Body of pancreas (tissue), 4 donors: ENCODE results near the gene PTPRD. TPM values are rescaled to one million over a fixed set of nuclear protein-coding genes. Genes with fewer than 3 reads are reported as not detected.

ENCODE experiments used
- ATAC-seq: fragments of 150-250 bp; one replicate; pipeline ENCODE4 v1.9.1; 2016
- DNase-seq, 4 donors: peaks; one replicate each; pipeline ENCODE4 v3.0.0-alpha.2; 2019
- H3K27ac ChIP-seq, 4 donors: fragments of 200-600 bp; sonication (generic); 1 replicate in 3 of 4; 2 replicates in 1 of 4; pipeline versions ENCODE4 v1.5.1 to v1.6.1; 2016 to 2019; ENCODE audit warnings: mild to moderate bottlenecking in 1 of 4, mixed read lengths in 1 of 4, moderate library complexity in 1 of 4
- H3K27me3 ChIP-seq, 2 donors: fragments of 200-600 bp; sonication (generic); one replicate each; pipeline ENCODE4 v1.6.0; 2016; ENCODE audit warnings: mild to moderate bottlenecking in 1 of 2
- H3K36me3 ChIP-seq, 2 donors: fragments of 200-600 bp; sonication (generic); replicated peaks in 1 of 2; 2 replicates each; pipeline ENCODE4 v1.5.1; 2016; ENCODE audit warnings: low read depth in 2 of 2; ENCODE audit not compliant: insufficient read depth in 1 of 2
- H3K4me1 ChIP-seq: fragments of 200-600 bp; sonication (generic); one replicate; pipeline ENCODE4 v1.6.0; 2016
- H3K4me3 ChIP-seq, 2 donors: fragments of 200-600 bp; sonication (generic); 1 replicate in 1 of 2; 2 replicates in 1 of 2; pipeline ENCODE4 v1.5.1; 2016 to 2019
- H3K9me3 ChIP-seq, 3 donors: fragments of 200-600 bp; sonication (generic); 1 replicate in 2 of 3; 2 replicates in 1 of 3; pipeline ENCODE4 v1.5.1; 2016
- POLR2A ChIP-seq, 3 donors: fragments of 450-650 bp; IDR thresholded peaks; one replicate each; pipeline ENCODE4 v1.6.1; 2016; ENCODE audit warnings: antibody characterized with exemption in 3 of 3, mild to moderate bottlenecking in 2 of 3
- WGBS, 2 donors: methylation state at CpG; one replicate each; pipeline ENCODE4 v1.1.5; 2017; 5-methylcytosine and 5-hydroxymethylcytosine counted together
- intact Hi-C: fragments of 100-400 bp; cut with DNase I; formaldehyde crosslinking; loops from one replicate; pipeline ENCODE4 v1.15.1; 2023
- total RNA-seq, 2 donors: library from RNA; depleted of rRNA; stranded (reverse); fragments of >200 nt; gene quantifications; one replicate each; pipeline ENCODE4 v1.1.0, GENCODE V29; 2016
- TF ChIP-seq, protein P1 (sequence below), 7 experiments: fragments of 450-650 bp in 4 of 7; fragments of 200-600 bp in 3 of 7; sonication (generic) in 3 of 7; IDR thresholded peaks; one replicate each; pipeline ENCODE4 v1.5.1; 2016 to 2019; ENCODE audit warnings: antibody characterized with exemption in 7 of 7

PTPRD gene
- total RNA-seq, 2 donors from 2014 or later, result 4.3 to 4.9 TPM

DNA sequence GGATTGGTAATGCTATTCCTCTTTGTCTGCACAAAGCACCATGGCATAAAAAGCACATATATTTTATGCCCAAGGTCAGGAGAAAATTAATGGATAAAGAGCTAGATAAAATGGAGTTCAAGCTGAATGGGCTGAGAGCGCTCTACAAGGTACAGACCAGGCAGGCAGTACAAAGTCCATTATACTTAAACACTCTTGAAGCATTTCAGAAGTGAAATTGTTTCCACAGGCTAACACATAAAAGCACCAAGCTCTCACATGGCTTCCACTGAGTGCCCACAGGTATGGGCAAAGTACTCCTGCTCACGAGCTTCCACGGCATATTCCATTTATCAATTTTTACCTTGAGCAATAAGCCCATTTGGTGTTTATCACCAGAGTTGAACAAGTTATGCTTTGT, 2042.0 kb downstream of the PTPRD start:
- DNase-seq (no peak), ATAC-seq (no peak)
- TF ChIP-seq, protein P1, sequence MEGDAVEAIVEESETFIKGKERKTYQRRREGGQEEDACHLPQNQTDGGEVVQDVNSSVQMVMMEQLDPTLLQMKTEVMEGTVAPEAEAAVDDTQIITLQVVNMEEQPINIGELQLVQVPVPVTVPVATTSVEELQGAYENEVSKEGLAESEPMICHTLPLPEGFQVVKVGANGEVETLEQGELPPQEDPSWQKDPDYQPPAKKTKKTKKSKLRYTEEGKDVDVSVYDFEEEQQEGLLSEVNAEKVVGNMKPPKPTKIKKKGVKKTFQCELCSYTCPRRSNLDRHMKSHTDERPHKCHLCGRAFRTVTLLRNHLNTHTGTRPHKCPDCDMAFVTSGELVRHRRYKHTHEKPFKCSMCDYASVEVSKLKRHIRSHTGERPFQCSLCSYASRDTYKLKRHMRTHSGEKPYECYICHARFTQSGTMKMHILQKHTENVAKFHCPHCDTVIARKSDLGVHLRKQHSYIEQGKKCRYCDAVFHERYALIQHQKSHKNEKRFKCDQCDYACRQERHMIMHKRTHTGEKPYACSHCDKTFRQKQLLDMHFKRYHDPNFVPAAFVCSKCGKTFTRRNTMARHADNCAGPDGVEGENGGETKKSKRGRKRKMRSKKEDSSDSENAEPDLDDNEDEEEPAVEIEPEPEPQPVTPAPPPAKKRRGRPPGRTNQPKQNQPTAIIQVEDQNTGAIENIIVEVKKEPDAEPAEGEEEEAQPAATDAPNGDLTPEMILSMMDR (IDR thresholded peaks at IDR 0.05), result no peak
- no peak for TF ChIP-seq POLR2A (IDR thresholded peaks at IDR 0.05)
- H3K36me3 ChIP-seq, result no peaks in the 10 kb centered on the region
- H3K27ac ChIP-seq, result no peak overlapping the region
- H3K27me3 ChIP-seq, result no peaks in the 10 kb centered on the region
- no peak overlapping the region for H3K4me3 ChIP-seq
- H3K9me3 ChIP-seq, result no peaks in the 10 kb centered on the region
- intact Hi-C loops, result no loop called here
- 20 to 24% methylated on average over 3 of the region's 3 CpGs for WGBS, 2 donors
- no peaks in the 10 kb centered on the region for H3K4me1 ChIP-seq

DNA sequence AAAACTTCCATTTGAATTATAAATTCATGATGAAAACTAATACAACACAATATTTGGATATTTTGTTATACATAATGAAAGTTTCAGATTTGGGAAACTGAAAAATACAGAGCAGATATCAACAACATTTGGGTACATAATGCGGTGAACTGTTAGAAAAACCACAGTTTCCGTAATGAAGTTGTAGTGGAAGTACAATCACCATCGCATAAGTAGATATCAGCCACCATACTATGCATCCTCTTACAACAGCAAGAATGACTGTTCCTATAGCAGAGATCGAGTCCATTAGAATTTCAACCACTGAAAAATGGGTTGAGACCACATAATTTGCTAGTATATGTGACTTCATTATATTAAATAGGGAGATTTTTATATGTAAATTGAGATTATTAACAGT, 2043.0 kb downstream of the PTPRD start:
- no peaks in the 10 kb centered on the region for H3K36me3 ChIP-seq
- H3K27me3 ChIP-seq, result no peaks in the 10 kb centered on the region
- intact Hi-C loops, result no loop called here
- no peak overlapping the region for H3K27ac ChIP-seq
- ATAC-seq (no peak), DNase-seq (no peak)
- TF ChIP-seq, protein P1 (IDR thresholded peaks at IDR 0.05), result no peak
- TF ChIP-seq POLR2A (IDR thresholded peaks at IDR 0.05), result no peak
- 87 to 89% methylated on average over 4 of the region's 4 CpGs for WGBS, 2 donors
- H3K4me1 ChIP-seq, result no peaks in the 10 kb centered on the region
- H3K9me3 ChIP-seq, result no peaks in the 10 kb centered on the region
- H3K4me3 ChIP-seq, result no peak overlapping the region

DNA sequence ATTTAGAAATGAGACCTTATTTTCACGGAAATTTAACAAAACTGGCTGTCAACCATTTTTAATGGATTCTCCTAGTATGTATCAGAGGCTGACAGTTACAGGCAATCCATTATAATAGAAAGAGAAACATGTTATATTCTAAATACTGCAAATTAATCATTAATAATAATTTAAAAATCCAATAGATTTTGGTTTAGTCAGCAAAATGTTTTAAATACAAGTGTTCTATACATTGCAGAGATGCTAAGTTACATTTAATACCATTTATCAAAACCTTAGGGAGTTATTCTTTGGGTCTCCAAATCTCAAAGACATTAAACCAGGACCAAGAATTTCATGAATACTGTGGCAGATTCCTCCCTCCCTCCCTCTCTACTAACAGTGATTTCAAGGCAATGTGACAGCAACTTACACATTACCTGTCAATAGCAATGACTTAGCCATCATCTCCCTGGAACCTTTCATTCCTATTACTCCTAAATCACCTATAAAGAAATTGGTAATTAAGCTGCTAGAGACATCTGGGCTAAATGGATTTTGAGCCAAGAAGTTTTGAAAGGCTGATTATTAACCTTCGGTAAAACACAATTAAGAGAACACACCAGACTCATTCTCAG, 2044.7 kb downstream of the PTPRD start:
- ATAC-seq (no peak), DNase-seq (no peak)
- H3K27ac ChIP-seq, result no peak overlapping the region
- 70 to 74% methylated on average over 2 of the region's 2 CpGs for WGBS, 2 donors
- intact Hi-C loops, result no loop called here
- no peak overlapping the region for H3K4me3 ChIP-seq
- H3K36me3 ChIP-seq, result no peaks in the 10 kb centered on the region
- H3K4me1 ChIP-seq, result no peaks in the 10 kb centered on the region
- H3K27me3 ChIP-seq, result no peaks in the 10 kb centered on the region
- no peaks in the 10 kb centered on the region for H3K9me3 ChIP-seq
- TF ChIP-seq, protein P1 (IDR thresholded peaks at IDR 0.05), result no peak
- no peak for TF ChIP-seq POLR2A (IDR thresholded peaks at IDR 0.05)

DNA sequence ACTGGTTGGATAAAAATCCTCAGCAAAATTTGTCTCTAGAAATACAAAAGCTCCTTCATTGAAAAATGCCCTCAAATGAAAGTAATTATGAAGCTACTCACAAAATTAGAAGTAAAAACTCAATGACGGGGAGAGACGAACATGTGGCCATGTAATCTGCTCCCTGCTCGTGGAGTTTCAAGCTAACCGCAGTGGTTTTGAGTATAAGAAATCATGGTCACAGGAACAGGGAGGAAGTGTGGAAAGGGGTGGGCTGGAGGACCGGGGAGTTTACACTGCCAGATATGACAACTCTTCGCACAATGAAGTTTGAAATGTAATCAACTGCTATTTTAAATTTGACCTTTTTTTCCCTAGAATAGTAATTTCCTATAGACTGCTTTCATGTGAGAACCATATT, 2047.8 kb downstream of the PTPRD start:
- no peak for DNase-seq
- Histone ChIP-seq H3K27ac (no peak overlapping the region), H3K4me3 (no peak overlapping the region), H3K36me3 (no peaks in the 10 kb centered on the region), H3K27me3 (no peaks in the 10 kb centered on the region), H3K4me1 (no peaks in the 10 kb centered on the region), H3K9me3 (no peaks in the 10 kb centered on the region)
- TF ChIP-seq, protein P1 (IDR thresholded peaks at IDR 0.05), result no peak
- TF ChIP-seq POLR2A (IDR thresholded peaks at IDR 0.05), result no peak
- ATAC-seq, result no peak
- 71 to 79% methylated on average over 6 of the region's 6 CpGs for WGBS, 2 donors
- intact Hi-C loops, result no loop called here
